Astrocyte (in vitro differentiated cells and primary cell): ENCODE results near the gene RPL13A.

Source experiments
- EZH2 ChIP-seq: IDR thresholded peaks from 2 replicates; pipeline ENCODE4 v1.6.1; 2012; ENCODE audit warnings: mild to moderate bottlenecking, low read length, inconsistent platforms; ENCODE audit not compliant: insufficient read depth
- TF ChIP-seq, protein P1 (sequence below): IDR thresholded peaks from 2 replicates; pipeline ENCODE4 v1.5.1; 2011; ENCODE audit warnings: low read depth, mild to moderate bottlenecking, inconsistent platforms, low read length, moderate library complexity; ENCODE audit not compliant: insufficient read depth

DNA sequence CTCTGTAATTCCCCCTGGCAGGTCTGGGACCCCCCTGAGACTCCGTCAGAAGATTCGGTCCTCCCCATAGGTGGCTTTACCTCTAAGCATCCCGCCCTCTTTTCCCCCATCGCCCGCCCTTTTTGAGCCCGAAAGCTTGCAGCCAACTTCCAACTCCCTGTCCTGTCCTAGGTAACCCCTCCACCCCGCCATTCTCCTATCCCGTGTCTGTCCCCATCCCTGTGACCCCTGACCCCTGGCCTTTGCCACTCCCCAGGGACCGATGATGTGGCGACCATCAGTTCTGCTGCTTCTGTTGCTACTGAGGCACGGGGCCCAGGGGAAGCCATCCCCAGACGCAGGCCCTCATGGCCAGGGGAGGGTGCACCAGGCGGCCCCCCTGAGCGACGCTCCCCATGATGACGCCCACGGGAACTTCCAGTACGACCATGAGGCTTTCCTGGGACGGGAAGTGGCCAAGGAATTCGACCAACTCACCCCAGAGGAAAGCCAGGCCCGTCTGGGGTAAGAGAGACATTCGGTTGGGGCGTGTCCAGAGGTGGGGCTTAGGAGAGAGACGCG is 40.9 kb downstream of the RPL13A start:
- TF ChIP-seq EZH2, result no peak
- TF ChIP-seq, protein P1, sequence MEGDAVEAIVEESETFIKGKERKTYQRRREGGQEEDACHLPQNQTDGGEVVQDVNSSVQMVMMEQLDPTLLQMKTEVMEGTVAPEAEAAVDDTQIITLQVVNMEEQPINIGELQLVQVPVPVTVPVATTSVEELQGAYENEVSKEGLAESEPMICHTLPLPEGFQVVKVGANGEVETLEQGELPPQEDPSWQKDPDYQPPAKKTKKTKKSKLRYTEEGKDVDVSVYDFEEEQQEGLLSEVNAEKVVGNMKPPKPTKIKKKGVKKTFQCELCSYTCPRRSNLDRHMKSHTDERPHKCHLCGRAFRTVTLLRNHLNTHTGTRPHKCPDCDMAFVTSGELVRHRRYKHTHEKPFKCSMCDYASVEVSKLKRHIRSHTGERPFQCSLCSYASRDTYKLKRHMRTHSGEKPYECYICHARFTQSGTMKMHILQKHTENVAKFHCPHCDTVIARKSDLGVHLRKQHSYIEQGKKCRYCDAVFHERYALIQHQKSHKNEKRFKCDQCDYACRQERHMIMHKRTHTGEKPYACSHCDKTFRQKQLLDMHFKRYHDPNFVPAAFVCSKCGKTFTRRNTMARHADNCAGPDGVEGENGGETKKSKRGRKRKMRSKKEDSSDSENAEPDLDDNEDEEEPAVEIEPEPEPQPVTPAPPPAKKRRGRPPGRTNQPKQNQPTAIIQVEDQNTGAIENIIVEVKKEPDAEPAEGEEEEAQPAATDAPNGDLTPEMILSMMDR, result no peak
